ENCODE data around the gene INSM2. TPM values are rescaled to one million over a fixed set of nuclear protein-coding genes. Genes with fewer than 3 reads are reported as not detected.

The INSM2 gene
- total and polyA plus RNA-seq, 10 of the 15 experiments (the other 5 are each of a cell fraction or from before 2014, with no cell fraction given), result 0.06 TPM; not detected in 9

DNA sequence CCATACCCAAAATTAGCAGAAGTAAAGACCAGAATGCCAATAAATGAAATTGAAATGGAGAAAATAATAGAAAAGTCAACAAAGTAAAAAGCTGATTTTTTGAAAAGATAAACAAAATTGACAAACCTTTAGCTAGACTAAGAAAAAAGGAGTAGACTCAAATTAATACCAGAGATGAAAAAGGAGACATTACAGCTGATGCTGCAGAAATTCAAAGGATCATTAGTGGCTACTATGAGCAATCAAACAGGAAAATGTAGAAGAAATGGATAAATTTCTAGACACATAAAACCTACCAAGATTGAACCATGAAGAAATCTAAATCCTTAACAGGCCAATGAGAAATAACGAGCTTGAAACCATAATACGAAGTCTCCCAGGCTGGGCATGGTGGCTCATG lies 34.8 kb upstream of the INSM2 start (continued):
- TF ChIP-seq, protein P1, sequence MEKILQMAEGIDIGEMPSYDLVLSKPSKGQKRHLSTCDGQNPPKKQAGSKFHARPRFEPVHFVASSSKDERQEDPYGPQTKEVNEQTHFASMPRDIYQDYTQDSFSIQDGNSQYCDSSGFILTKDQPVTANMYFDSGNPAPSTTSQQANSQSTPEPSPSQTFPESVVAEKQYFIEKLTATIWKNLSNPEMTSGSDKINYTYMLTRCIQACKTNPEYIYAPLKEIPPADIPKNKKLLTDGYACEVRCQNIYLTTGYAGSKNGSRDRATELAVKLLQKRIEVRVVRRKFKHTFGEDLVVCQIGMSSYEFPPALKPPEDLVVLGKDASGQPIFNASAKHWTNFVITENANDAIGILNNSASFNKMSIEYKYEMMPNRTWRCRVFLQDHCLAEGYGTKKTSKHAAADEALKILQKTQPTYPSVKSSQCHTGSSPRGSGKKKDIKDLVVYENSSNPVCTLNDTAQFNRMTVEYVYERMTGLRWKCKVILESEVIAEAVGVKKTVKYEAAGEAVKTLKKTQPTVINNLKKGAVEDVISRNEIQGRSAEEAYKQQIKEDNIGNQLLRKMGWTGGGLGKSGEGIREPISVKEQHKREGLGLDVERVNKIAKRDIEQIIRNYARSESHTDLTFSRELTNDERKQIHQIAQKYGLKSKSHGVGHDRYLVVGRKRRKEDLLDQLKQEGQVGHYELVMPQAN (conservative IDR thresholded peaks at IDR 0.05), result no peak
- TF ChIP-seq LARP7 (IDR thresholded peaks at IDR 0.05) (no peak), ATF7 (IDR thresholded peaks at IDR 0.05; ENCODE audit: low read depth) (no peak), CEBPB (IDR thresholded peaks at IDR 0.05; ENCODE audit: borderline replicate concordance in 1 of 2, low read depth in 2 of 2, low read length in 2 of 2) (no peak), BHLHE40 (IDR thresholded peaks at IDR 0.05; ENCODE audit: borderline replicate concordance in 1 of 2, low read depth in 2 of 2, low read length in 1 of 2) (no peak), NFYB (IDR thresholded peaks at IDR 0.05; ENCODE audit: insufficient read depth, low read depth, low read length) (no peak), MEF2B (IDR thresholded peaks at IDR 0.05; ENCODE audit: partially characterized antibody, poor library complexity, severe bottlenecking) (no peak)
- TF ChIP-seq, protein P2, sequence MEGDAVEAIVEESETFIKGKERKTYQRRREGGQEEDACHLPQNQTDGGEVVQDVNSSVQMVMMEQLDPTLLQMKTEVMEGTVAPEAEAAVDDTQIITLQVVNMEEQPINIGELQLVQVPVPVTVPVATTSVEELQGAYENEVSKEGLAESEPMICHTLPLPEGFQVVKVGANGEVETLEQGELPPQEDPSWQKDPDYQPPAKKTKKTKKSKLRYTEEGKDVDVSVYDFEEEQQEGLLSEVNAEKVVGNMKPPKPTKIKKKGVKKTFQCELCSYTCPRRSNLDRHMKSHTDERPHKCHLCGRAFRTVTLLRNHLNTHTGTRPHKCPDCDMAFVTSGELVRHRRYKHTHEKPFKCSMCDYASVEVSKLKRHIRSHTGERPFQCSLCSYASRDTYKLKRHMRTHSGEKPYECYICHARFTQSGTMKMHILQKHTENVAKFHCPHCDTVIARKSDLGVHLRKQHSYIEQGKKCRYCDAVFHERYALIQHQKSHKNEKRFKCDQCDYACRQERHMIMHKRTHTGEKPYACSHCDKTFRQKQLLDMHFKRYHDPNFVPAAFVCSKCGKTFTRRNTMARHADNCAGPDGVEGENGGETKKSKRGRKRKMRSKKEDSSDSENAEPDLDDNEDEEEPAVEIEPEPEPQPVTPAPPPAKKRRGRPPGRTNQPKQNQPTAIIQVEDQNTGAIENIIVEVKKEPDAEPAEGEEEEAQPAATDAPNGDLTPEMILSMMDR (IDR thresholded peaks at IDR 0.05 in 2 of 3, conservative IDR thresholded peaks at IDR 0.05 in 1 of 3; ENCODE audit: control insufficient read depth in 2 of 3, extremely low read depth in 1 of 3, insufficient read depth in 1 of 3, low read depth in 3 of 3, low read length in 3 of 3), result no peak
- TF ChIP-seq, protein P3, sequence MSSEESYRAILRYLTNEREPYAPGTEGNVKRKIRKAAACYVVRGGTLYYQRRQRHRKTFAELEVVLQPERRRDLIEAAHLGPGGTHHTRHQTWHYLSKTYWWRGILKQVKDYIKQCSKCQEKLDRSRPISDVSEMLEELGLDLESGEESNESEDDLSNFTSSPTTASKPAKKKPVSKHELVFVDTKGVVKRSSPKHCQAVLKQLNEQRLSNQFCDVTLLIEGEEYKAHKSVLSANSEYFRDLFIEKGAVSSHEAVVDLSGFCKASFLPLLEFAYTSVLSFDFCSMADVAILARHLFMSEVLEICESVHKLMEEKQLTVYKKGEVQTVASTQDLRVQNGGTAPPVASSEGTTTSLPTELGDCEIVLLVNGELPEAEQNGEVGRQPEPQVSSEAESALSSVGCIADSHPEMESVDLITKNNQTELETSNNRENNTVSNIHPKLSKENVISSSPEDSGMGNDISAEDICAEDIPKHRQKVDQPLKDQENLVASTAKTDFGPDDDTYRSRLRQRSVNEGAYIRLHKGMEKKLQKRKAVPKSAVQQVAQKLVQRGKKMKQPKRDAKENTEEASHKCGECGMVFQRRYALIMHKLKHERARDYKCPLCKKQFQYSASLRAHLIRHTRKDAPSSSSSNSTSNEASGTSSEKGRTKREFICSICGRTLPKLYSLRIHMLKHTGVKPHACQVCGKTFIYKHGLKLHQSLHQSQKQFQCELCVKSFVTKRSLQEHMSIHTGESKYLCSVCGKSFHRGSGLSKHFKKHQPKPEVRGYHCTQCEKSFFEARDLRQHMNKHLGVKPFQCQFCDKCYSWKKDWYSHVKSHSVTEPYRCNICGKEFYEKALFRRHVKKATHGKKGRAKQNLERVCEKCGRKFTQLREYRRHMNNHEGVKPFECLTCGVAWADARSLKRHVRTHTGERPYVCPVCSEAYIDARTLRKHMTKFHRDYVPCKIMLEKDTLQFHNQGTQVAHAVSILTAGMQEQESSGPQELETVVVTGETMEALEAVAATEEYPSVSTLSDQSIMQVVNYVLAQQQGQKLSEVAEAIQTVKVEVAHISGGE (CRISPR knock-in tag; IDR thresholded peaks at IDR 0.05), result no peak
- TF ChIP-seq, protein P4, sequence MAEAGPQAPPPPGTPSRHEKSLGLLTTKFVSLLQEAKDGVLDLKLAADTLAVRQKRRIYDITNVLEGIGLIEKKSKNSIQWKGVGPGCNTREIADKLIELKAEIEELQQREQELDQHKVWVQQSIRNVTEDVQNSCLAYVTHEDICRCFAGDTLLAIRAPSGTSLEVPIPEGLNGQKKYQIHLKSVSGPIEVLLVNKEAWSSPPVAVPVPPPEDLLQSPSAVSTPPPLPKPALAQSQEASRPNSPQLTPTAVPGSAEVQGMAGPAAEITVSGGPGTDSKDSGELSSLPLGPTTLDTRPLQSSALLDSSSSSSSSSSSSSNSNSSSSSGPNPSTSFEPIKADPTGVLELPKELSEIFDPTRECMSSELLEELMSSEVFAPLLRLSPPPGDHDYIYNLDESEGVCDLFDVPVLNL (IDR thresholded peaks at IDR 0.05; ENCODE audit: low read depth, low read length), result no peak

Measured in GM12878 (cell line).